ENCODE results near the gene SHC2. TPM values are rescaled to one million over a fixed set of nuclear protein-coding genes. Genes with fewer than 3 reads are reported as not detected.

SHC2 gene
- total and polyA plus RNA-seq, 9 donors: 0.62 to 40.7 (median 15.4) TPM

DNA sequence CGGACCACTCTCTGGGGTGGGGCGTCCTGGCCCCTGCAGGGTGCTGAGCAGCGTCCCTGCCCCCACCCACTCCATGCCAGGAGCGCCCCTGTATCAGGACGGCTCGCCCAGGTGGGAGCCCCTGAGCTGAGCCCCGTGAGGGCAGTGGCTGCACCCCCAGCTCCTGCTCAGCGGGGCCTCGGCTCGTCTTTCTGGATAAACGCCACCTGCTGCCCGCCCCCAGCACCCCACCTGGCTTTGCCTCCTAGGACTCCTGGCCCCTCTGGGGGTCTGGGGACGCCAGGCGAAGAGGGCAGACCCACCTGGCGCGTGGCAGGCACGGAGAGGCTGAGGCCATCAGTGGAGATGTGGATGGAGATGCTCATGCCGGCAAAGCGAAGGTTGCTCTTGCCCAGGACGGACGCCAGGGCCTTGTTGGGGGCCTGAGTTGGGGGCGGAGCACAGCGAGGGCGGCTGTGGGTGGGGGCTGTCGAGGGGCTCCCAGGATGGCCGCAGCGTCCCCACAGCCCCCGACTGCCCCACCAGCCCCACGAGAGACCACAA is 22.3 kb downstream of the SHC2 start:
- intact Hi-C loops (cut with DNase I): no loop called here
- TF ChIP-seq EP300 (IDR thresholded peaks at IDR 0.05): no peak
- TF ChIP-seq, protein P1, sequence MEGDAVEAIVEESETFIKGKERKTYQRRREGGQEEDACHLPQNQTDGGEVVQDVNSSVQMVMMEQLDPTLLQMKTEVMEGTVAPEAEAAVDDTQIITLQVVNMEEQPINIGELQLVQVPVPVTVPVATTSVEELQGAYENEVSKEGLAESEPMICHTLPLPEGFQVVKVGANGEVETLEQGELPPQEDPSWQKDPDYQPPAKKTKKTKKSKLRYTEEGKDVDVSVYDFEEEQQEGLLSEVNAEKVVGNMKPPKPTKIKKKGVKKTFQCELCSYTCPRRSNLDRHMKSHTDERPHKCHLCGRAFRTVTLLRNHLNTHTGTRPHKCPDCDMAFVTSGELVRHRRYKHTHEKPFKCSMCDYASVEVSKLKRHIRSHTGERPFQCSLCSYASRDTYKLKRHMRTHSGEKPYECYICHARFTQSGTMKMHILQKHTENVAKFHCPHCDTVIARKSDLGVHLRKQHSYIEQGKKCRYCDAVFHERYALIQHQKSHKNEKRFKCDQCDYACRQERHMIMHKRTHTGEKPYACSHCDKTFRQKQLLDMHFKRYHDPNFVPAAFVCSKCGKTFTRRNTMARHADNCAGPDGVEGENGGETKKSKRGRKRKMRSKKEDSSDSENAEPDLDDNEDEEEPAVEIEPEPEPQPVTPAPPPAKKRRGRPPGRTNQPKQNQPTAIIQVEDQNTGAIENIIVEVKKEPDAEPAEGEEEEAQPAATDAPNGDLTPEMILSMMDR (IDR thresholded peaks at IDR 0.05): no peak
- no peak for TF ChIP-seq POLR2A (IDR thresholded peaks at IDR 0.05)

DNA sequence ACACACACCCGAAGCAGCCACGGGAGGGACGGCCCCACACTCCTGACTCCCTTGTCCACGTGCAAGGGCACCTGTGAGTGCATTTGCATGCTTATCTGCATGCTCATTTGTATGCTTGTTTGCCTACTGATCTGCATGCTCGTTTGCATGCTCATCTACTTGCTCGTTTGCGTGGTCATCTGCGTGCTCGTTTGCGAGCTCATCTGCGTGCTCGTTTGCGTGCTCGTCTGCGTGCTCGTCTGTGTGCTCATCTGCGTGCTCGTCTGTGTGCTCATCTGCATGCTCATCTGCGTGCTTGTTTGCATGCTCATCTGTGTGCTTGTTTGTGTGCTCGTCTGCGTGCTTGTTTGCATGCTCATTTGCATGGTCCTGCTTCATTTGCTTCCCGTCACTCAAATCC is 23.8 kb downstream of the SHC2 start:
- Histone ChIP-seq H3K36me3 (no peaks in the 10 kb centered on the region), H3K4me3 (no peak overlapping the region), H3K4me1 (ENCODE audit: insufficient read depth) (peaks cover 2% of the 10 kb centered on the region), H3K9me3 (no peaks in the 10 kb centered on the region), H3K27ac (no peak overlapping the region), H3K27me3 (no peaks in the 10 kb centered on the region)
- DNase-seq: no peak
- intact Hi-C loops (cut with DNase I): no loop called here
- WGBS, 3 donors: 87 to 89% (median 87%) methylated on average over 22 of the region's 22 CpGs
- TF ChIP-seq, protein P1 (IDR thresholded peaks at IDR 0.05): no peak
- no peak for TF ChIP-seq EP300 (IDR thresholded peaks at IDR 0.05)
- TF ChIP-seq POLR2A (IDR thresholded peaks at IDR 0.05): no peak

More for the DNA sequence above, 22.3 kb downstream of the SHC2 start:
- DNase-seq: peak in 1 of 5 donors; percentile 14
- H3K4me3 ChIP-seq: no peak overlapping the region
- no peaks in the 10 kb centered on the region for H3K9me3 ChIP-seq
- H3K27ac ChIP-seq: no peak overlapping the region
- peaks cover 2% of the 10 kb centered on the region for H3K4me1 ChIP-seq (ENCODE audit: insufficient read depth)
- 69 to 75% (median 73%) methylated on average over 20 to 29 of the region's 29 CpGs for WGBS, 3 donors
- no peaks in the 10 kb centered on the region for H3K36me3 ChIP-seq
- H3K27me3 ChIP-seq: no peaks in the 10 kb centered on the region

GRCh38 chr19:436413-436950 is 24.4 kb downstream of the SHC2 start:
- 78 to 84% (median 82%) methylated on average over 25 to 29 of the region's 29 CpGs for WGBS, 3 donors
- Histone ChIP-seq H3K4me1 (ENCODE audit: insufficient read depth) (peaks cover 2% of the 10 kb centered on the region), H3K4me3 (no peak overlapping the region), H3K27ac (no peak overlapping the region), H3K9me3 (no peaks in the 10 kb centered on the region), H3K36me3 (no peaks in the 10 kb centered on the region), H3K27me3 (no peaks in the 10 kb centered on the region)
- no peak for DNase-seq
- intact Hi-C loops (cut with DNase I): no loop called here
- no peak for TF ChIP-seq POLR2A (IDR thresholded peaks at IDR 0.05)
- TF ChIP-seq, protein P1 (IDR thresholded peaks at IDR 0.05): no peak
- TF ChIP-seq EP300 (IDR thresholded peaks at IDR 0.05): no peak

DNA sequence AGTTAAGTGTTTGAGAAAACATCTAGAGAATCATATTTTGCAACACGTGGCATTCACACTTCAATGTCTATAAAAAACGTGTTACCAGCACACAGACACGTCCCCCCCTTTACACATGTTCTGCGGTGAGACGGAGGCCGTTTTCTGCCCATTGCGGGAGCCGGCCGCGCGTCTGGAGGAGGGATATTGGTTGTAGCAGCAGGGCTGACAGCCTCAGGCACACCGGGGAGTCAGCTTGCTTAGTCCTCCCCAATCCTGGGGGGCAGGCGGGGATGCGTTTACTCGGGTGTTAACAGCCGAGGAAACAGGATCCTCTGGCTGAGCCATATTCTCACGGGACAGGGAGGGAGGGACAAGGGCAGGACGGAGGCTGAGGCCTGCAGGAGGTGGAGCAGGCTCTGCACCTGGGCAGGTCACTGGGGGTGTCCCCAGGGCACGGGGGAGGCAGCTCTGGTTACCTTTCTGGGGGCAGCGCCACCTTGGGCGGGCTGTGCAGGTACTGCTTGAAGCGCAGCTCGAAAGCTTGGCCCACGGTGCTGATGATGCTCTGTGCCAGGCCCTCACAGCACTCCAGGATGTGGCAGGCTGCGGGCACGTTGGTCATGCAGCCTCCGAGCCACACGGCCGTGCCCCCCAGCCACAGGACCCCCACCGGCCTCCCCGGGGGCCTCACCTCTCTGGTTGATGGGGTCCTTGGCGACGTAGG is 25.0 kb downstream of the SHC2 start:
- Histone ChIP-seq H3K4me1 (ENCODE audit: insufficient read depth) (no peaks in the 10 kb centered on the region), H3K4me3 (no peak overlapping the region), H3K27ac (no peak overlapping the region), H3K27me3 (no peaks in the 10 kb centered on the region), H3K9me3 (no peaks in the 10 kb centered on the region), H3K36me3 (no peaks in the 10 kb centered on the region)
- TF ChIP-seq POLR2A (IDR thresholded peaks at IDR 0.05) (no peak), EP300 (IDR thresholded peaks at IDR 0.05) (no peak)
- TF ChIP-seq, protein P1 (IDR thresholded peaks at IDR 0.05): no peak
- WGBS, 3 donors: 81 to 83% (median 81%) methylated on average over 29 to 33 of the region's 33 CpGs
- intact Hi-C loops (cut with DNase I): no loop called here
- DNase-seq: no peak
